ENCODE measurements around the gene STN1.

GRCh38 chr10:103929381-103929921, 11.5 kb upstream of the STN1 start:
- TF ChIP-seq EP300 (IDR thresholded peaks at IDR 0.05; ENCODE audit: borderline replicate concordance) = no peak
- no peak for TF ChIP-seq CREB1 (IDR thresholded peaks at IDR 0.05; ENCODE audit: low read depth)
- TF ChIP-seq TCF12 (IDR thresholded peaks at IDR 0.05; ENCODE audit: low read depth) = no peak
- TF ChIP-seq REST (IDR thresholded peaks at IDR 0.05; ENCODE audit: low read depth) = no peak
- no peak for TF ChIP-seq EGR1 (IDR thresholded peaks at IDR 0.05)
- no peak for TF ChIP-seq MAX (IDR thresholded peaks at IDR 0.05)
- TF ChIP-seq NFIC (IDR thresholded peaks at IDR 0.05) = no peak
- TF ChIP-seq USF1 (IDR thresholded peaks at IDR 0.05) = no peak
- TF ChIP-seq ZBTB7A (IDR thresholded peaks at IDR 0.05; ENCODE audit: low read depth) = no peak
- TF ChIP-seq RAD21 (IDR thresholded peaks at IDR 0.05; ENCODE audit: low read depth) = no peak
